Neural cell (in vitro differentiated cells): Measurements from ENCODE around the gene IPO9.

Source experiments
- EP300 ChIP-seq: fragments of 450-650 bp; conservative IDR thresholded peaks from 2 replicates; pipeline ENCODE4 v1.6.1; 2014; ENCODE audit warnings: antibody characterized with exemption, mild to moderate bottlenecking, moderate library complexity; ENCODE audit not compliant: poor library complexity, severe bottlenecking
- EZH2 ChIP-seq: fragments of 200-600, 300-800 bp; shearing (Covaris generic), sonication (generic); IDR thresholded peaks from 2 replicates; pipeline ENCODE4 v1.6.1; 2014; ENCODE audit warnings: antibody characterized with exemption, low read length, borderline replicate concordance, mild to moderate bottlenecking; ENCODE audit not compliant: insufficient read depth, poor library complexity, severe bottlenecking
- RAD21 ChIP-seq: fragments of 450-650 bp; conservative IDR thresholded peaks from 2 replicates; pipeline ENCODE4 v1.6.1; 2014; ENCODE audit warnings: antibody characterized with exemption, mild to moderate bottlenecking, moderate library complexity
- TAF1 ChIP-seq: IDR thresholded peaks from 2 replicates; pipeline ENCODE4 v1.6.1; 2012; ENCODE audit warnings: low read depth
- TF ChIP-seq, protein P1 (sequence below): fragments of 450-650 bp; IDR thresholded peaks from 2 replicates; pipeline ENCODE4 v1.5.1; 2014; ENCODE audit warnings: antibody characterized with exemption, mild to moderate bottlenecking, moderate library complexity; ENCODE audit not compliant: poor library complexity, severe bottlenecking
- TF ChIP-seq, protein P2 (sequence below): IDR thresholded peaks from 2 replicates; pipeline ENCODE4 v1.6.1; 2012; ENCODE audit warnings: borderline replicate concordance

DNA sequence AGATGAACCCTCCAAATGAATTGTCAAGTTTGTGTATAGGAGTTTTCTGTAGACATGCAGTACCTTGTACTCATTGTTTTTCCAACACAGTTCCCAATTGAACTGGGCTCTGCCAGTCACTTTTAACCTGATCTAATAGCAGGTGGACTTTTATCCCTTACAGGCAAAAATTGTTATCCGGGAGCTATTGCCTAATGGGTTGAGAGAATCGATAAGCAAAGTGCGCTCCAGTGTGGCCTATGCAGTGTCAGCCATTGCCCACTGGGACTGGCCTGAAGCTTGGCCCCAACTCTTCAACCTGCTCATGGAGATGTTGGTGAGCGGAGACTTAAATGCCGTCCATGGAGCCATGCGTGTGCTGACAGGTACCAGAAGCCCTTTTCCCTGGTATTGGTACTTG is 19.3 kb downstream of the IPO9 start:
- TF ChIP-seq, protein P1, sequence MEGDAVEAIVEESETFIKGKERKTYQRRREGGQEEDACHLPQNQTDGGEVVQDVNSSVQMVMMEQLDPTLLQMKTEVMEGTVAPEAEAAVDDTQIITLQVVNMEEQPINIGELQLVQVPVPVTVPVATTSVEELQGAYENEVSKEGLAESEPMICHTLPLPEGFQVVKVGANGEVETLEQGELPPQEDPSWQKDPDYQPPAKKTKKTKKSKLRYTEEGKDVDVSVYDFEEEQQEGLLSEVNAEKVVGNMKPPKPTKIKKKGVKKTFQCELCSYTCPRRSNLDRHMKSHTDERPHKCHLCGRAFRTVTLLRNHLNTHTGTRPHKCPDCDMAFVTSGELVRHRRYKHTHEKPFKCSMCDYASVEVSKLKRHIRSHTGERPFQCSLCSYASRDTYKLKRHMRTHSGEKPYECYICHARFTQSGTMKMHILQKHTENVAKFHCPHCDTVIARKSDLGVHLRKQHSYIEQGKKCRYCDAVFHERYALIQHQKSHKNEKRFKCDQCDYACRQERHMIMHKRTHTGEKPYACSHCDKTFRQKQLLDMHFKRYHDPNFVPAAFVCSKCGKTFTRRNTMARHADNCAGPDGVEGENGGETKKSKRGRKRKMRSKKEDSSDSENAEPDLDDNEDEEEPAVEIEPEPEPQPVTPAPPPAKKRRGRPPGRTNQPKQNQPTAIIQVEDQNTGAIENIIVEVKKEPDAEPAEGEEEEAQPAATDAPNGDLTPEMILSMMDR = no peak
- TF ChIP-seq RAD21 (no peak), EP300 (no peak), EZH2 (no peak), TAF1 (no peak)
- TF ChIP-seq, protein P2, sequence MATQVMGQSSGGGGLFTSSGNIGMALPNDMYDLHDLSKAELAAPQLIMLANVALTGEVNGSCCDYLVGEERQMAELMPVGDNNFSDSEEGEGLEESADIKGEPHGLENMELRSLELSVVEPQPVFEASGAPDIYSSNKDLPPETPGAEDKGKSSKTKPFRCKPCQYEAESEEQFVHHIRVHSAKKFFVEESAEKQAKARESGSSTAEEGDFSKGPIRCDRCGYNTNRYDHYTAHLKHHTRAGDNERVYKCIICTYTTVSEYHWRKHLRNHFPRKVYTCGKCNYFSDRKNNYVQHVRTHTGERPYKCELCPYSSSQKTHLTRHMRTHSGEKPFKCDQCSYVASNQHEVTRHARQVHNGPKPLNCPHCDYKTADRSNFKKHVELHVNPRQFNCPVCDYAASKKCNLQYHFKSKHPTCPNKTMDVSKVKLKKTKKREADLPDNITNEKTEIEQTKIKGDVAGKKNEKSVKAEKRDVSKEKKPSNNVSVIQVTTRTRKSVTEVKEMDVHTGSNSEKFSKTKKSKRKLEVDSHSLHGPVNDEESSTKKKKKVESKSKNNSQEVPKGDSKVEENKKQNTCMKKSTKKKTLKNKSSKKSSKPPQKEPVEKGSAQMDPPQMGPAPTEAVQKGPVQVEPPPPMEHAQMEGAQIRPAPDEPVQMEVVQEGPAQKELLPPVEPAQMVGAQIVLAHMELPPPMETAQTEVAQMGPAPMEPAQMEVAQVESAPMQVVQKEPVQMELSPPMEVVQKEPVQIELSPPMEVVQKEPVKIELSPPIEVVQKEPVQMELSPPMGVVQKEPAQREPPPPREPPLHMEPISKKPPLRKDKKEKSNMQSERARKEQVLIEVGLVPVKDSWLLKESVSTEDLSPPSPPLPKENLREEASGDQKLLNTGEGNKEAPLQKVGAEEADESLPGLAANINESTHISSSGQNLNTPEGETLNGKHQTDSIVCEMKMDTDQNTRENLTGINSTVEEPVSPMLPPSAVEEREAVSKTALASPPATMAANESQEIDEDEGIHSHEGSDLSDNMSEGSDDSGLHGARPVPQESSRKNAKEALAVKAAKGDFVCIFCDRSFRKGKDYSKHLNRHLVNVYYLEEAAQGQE = no peak
